ENCODE measurements around the gene BCHE.
"Not testable (repeated sequence)": the region's sequence is repeated elsewhere in the genome, so short reads cannot be mapped to it uniquely, and the experiment has no call there.

Gene BCHE

DNA sequence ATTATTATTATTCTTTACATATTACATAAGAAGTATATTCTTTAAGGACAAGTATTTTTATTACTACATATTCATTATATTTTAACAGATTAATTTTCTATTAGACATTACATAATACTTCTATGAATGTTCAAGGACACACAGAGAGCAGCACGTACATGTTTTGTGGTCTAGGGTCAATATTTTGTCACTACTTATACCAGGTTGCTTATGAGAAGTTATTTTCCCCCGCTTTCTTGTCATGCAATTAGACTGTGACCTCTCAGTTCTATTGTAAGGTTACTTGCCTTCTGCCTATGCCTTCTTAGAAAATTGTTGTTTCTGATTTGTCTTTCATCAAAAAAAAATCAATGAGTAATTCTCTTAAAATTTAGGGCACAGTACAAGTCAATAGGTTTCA lies 21.5 kb downstream of the BCHE start:
- DNase-seq = no peak

GRCh38 chr3:165814380-165814779 lies 22.8 kb downstream of the BCHE start:
- no peak for DNase-seq

- DNase-seq = not testable (repeated sequence)
These were observed 29.3 kb downstream of the BCHE start for GRCh38 chr3:165807937-165808336.

GRCh38 chr3:165805946-165806561 lies 31.2 kb downstream of the BCHE start:
- DNase-seq = no peak

GRCh38 chr3:165803471-165803870 lies 33.8 kb downstream of the BCHE start:
- DNase-seq = no peak

DNA sequence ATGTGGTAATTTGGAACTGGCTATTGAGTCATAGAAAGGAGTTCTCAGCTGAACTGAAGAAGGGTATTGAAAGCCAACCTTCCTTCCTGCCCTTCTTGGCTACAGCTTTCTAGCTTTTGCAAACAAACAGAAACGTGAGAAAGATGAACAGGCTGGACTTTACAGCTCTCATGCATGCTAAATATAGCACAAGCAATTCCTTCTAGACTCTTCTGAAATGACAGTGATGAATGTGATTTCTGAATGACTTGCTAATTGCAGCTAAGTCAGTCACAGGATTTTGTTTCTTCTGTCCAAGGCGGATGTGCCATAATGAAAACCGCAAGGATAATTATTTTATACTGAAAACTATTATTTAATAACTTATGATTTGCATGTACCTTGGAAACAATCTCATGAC lies 36.3 kb downstream of the BCHE start:
- DNase-seq = no peak

- DNase-seq = no peak
These were observed 38.2 kb downstream of the BCHE start for GRCh38 chr3:165799026-165799425.

DNA sequence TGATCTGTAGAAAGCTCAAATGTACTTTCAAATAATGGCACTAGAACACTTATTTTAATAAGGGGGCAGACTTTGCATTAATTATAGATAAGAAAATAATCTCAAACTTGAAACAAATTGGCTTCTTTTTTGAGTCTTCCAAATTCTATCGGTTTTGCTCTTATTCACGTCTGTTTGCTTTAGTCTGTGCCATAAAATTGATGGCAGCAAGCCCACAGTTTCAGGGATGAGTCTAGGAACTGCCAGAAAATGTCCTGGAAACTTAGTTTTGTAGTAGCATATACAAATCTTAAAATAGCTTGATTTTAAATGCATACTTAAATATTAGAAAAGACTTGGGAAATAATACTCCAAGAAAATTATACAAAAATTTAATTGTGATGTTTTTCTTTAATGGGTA lies 39.7 kb downstream of the BCHE start:
- no peak for DNase-seq

DNA sequence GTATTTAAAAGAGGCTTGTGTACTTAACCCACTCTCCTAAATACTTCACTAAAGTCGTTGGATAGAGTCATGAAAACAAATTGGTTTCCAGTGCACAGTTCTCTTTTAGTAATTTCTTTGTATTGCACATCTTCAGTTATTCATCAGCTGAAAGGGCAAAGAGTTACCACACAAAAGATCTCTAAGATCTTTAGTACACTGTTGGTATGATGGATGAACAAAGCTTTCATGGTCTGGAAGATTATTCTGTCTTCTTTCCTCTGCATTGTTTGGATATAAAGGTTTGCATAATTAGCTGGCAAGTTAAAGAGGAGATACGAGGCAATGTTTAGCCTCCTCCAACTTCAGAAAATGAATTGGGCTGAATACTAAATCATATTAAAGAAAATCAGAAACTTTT lies 40.5 kb downstream of the BCHE start:
- no peak for DNase-seq

- DNase-seq = no peak
These were observed 48.7 kb downstream of the BCHE start for GRCh38 chr3:165788531-165788930.

DNA sequence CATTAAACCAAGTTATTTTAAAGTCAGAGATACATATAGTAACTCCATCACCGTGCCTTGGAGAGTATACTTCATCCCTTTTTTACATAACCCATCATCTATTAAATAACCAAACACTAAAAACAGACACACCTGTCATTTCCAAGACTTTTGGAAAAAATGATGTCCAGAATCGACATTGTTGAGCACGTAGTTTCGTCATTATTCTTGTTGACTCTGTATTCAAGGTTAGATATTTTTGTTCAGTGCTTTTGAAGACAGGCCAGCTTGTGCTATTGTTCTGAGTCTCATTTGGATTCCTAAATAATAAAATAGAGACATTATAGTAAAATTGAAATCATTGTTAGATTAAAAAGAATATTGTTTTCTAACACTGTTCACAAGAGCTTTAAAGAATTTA lies 51.2 kb downstream of the BCHE start:
- DNase-seq = no peak

- no peak for DNase-seq
These were observed 52.9 kb downstream of the BCHE start for GRCh38 chr3:165784337-165784736.

DNA sequence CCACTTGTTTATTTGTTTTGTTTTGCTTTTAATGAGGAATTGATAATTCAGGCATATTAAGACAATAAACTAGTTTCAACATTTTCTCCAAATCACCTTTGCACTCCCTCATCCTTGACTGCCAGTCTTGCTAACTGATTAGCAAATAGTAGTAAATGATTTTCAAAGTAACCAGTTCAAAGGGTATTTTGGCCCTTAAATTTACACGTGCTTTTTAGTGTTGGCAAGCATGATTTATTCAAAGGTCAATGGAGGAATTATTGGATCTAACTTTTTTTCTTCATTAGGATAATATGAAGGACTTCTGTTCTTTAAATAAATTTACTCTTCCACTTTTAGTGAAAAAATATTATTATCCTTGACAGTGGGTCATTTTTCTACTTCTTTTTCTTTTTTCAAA lies 53.8 kb downstream of the BCHE start:
- DNase-seq = no peak

DNA sequence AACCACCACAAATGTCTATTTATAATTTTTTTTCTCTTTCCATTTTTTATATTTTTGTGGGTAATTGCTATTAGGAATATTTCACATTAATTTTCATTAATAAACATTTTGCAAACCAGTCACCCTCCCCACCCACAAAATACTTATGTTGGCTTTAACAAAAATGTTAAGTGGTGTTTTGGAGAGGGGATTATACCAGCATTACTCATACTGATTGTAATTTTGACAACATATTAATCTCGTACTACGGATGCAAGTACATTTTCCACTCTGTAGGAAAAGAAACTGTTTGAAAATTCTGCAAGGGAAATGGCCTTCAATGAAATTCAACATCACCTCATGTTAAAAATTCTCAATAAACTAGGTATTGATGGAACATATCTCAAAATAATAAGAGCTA lies 58.3 kb downstream of the BCHE start:
- DNase-seq = no peak

GRCh38 chr3:165778456-165778855 lies 58.8 kb downstream of the BCHE start:
- no peak for DNase-seq

GRCh38 chr3:165775824-165776223 lies 61.4 kb downstream of the BCHE start:
- DNase-seq = no peak

DNA sequence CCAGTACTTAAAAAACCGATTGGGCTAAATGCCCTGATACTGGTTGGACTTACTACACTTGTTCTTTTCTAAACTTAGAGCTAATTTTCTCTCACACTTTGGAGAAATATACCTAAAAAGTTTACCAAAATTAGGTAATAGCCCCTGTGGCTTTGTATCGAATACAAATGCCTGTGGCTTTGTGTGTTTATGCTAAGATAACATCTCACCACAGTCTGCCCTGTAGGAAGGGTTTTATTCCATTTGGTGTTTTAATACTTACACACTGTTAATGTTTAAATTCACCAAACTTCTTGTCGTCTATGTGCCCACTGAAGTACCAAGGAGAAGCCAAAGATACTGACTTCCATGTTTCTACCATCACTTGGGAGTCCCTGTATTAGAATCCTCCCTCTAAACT lies 66.4 kb downstream of the BCHE start:
- DNase-seq = no peak

DNA sequence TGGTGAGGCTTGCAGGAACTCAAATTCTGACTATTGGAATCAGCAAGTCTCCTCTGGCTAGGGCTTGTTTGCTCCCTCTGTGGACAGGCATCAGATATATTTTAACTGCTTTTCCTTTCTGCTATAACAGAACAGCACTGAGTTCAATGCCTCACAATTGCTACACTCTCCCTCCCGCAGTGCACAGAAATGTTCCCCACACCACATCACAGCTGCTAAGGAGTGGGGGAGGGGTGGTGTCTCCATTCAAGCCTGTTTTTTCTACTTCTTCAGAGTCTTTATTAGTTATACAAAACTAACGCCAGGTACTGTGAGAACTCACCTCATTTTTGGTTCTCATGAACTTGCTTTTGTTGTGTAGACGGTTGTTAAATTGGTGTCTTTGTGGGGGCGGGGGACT lies 68.5 kb downstream of the BCHE start:
- no peak for DNase-seq

DNA sequence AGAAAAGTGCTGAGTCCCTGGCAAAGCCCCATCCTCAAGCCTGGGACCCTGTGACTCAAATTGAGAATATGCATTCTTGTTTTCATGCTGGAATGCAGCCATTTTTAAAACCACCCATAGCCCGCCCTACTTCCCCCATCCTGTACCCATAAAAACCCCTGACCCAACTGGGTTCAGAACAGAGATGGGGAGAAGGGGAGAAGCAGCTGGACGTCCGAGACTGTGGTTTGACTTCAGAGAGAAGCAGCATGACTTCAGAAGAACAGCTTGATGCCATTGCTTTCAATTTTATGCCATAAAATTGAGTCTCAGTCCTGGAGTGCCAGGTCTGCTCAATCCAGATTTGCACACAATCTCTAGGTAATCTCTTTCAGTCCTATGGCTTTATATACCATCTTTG lies 78.2 kb downstream of the BCHE start:
- DNase-seq = no peak

GRCh38 chr3:165755571-165755970 lies 81.7 kb downstream of the BCHE start:
- DNase-seq = no peak

DNA sequence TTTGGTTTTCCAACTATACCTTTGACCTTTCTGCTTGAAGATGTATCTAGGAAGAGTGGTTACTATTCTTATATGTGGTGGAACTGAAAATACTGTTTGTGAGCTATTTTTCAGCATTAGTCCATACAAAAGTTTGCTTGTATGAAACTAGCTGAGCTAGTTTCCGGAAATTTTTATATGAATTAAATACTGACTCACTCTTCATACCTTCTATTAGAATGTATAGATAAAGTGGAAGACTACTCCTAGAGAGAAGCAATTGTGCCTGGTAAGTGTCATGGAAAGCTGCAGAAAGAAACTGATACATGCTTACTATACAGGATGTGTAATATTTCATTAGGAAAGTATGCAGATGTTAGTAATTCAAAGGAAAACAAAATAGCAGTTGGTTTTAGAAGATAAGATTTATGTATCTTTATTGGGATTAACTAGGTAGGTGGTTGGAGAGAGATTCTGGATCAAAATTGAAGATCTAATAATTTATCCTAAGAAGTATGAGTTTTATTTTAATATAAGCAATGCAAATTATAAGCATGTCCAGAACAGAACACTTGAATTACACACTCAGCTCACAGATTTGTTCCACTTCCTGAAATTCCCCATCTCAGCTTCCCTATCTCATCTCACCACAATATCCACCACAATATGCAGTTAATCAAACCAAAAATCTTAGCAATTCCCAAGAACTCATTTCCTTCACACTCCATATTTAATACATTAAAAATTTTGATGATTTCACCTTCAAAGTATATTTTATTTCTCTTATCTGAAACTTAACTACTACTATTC lies 82.8 kb downstream of the BCHE start:
- no peak for DNase-seq

- DNase-seq = no peak
These were observed 83.7 kb downstream of the BCHE start for GRCh38 chr3:165753560-165753959.

DNA sequence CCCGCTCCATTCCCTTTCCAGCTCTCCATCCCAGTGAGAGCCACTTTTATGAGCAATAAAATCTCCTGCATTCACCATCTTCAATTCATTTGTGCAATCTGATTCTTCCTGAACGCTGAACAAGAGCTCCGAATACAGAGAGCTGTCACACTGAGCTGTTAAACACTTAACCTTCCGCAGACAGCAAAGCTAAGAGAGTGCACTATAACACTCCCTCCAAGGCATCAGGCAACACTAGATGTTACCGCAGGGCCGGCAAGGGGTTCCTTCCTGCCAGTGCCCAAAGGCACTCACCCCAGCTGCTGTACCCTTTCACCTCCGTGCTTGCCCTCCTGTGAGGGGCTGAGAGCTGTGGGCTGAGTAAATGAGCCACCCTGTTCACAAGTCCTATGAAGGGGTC lies 85.6 kb downstream of the BCHE start:
- no peak for DNase-seq

DNA sequence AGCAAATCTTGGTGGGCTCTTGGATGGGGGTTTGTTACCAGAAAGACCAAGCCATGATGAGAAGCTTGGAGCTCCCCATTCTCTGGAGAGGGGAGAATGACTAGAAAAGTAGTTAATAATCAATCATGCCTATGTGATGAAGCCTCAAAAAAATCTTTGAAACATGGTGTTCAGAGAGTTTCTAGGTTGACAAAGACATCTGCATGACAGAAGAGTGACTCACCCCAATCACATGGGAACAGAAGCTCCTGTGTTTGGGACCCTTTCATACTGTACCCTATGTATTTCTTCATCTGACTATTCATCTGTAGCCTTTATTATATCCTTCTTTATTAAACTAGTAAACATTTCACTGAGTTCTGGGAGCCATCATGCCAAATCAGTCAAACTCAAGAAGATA lies 87.4 kb downstream of the BCHE start:
- no peak for DNase-seq

GRCh38 chr3:165749241-165749640 lies 88.0 kb downstream of the BCHE start:
- no peak for DNase-seq
